ENCODE results near the gene LINC00305.

- TF ChIP-seq CTCF (optimal IDR thresholded peaks at IDR 0.05 in 1 of 3, IDR thresholded peaks at IDR 0.05 in 1 of 3, conservative IDR thresholded peaks at IDR 0.05 in 1 of 3; ENCODE audit: extremely low read depth in 1 of 3, insufficient read depth in 2 of 3, low read length in 3 of 3) (no peak), EZH2 (IDR thresholded peaks at IDR 0.05; ENCODE audit: low read length) (no peak)
Measured at GRCh38 chr18:64031411-64031810, 117.5 kb downstream of the LINC00305 start.
